Neural progenitor cell (in vitro differentiated cells): ENCODE data around the gene TBC1D2. TPM values are rescaled to one million over a fixed set of nuclear protein-coding genes. Genes with fewer than 3 reads are reported as not detected.
A peak's percentile ranks its signal among the peaks of the same experiment; 100 is the strongest.

Experiments used
- DNase-seq: peaks from one replicate; pipeline ENCODE4 v3.0.0-alpha.2; 2016; ENCODE audit warnings: low spot score
- H2AFZ ChIP-seq: fragments of 200-600 bp; sonication (generic); replicated peaks from 2 replicates; pipeline ENCODE4 v1.6.1; 2016; ENCODE audit warnings: antibody characterized with exemption
- H3F3A ChIP-seq: fragments of 200-600 bp; sonication (generic); 2 replicates; pipeline ENCODE4 v1.6.1; 2016; ENCODE audit warnings: antibody characterized with exemption, low read depth
- H3K27ac ChIP-seq: fragments of 200-600 bp; sonication (generic); 2 replicates; pipeline ENCODE4 v1.5.1; 2016; ENCODE audit warnings: mild to moderate bottlenecking
- H3K27me3 ChIP-seq: fragments of 200-600 bp; sonication (generic); 2 replicates; pipeline ENCODE4 v1.6.1; 2016; ENCODE audit warnings: mild to moderate bottlenecking, moderate library complexity
- H3K36me3 ChIP-seq: fragments of 200-600 bp; sonication (generic); 2 replicates; pipeline ENCODE4 v1.5.1; 2016
- H3K4me1 ChIP-seq: fragments of 200-600 bp; sonication (generic); 2 replicates; pipeline ENCODE4 v1.6.1; 2016; ENCODE audit warnings: mixed run types
- H3K4me2 ChIP-seq: fragments of 200-600 bp; sonication (generic); 2 replicates; pipeline ENCODE4 v1.6.1; 2016
- H3K4me3 ChIP-seq: fragments of 200-600 bp; sonication (generic); 2 replicates; pipeline ENCODE4 v1.5.1; 2016
- H3K79me2 ChIP-seq: fragments of 200-600 bp; sonication (generic); 2 replicates; pipeline ENCODE4 v1.6.1; 2016; ENCODE audit warnings: low read depth
- H3K9ac ChIP-seq: fragments of 200-600 bp; sonication (generic); 2 replicates; pipeline ENCODE4 v1.6.1; 2016
- H3K9me3 ChIP-seq: fragments of 200-600 bp; sonication (generic); 2 replicates; pipeline ENCODE4 v1.5.1; 2016; ENCODE audit warnings: low read depth
- H4K20me1 ChIP-seq: fragments of 200-600 bp; sonication (generic); 2 replicates; pipeline ENCODE4 v1.6.1; 2016; ENCODE audit warnings: low read depth
- H3K27ac Mint-ChIP-seq: 3 replicates; pipeline ENCODE4 v1.8.0; 2021; ENCODE audit warnings: mixed read lengths
- H3K27me3 Mint-ChIP-seq: 2 replicates; pipeline ENCODE4 v1.8.0; 2022; ENCODE audit warnings: low read depth, mild to moderate bottlenecking, inconsistent platforms, moderate library complexity, mixed read lengths; ENCODE audit not compliant: insufficient read depth
- H3K36me3 Mint-ChIP-seq: 3 replicates; pipeline ENCODE4 v1.8.0; 2021; ENCODE audit warnings: mixed read lengths
- H3K4me1 Mint-ChIP-seq: 3 replicates; pipeline ENCODE4 v1.8.0; 2021; ENCODE audit warnings: mixed read lengths
- H3K4me3 Mint-ChIP-seq: 3 replicates; pipeline ENCODE4 v1.8.0; 2021; ENCODE audit warnings: mild to moderate bottlenecking, moderate library complexity, mixed read lengths
- H3K9me3 Mint-ChIP-seq: 3 replicates; pipeline ENCODE4 v1.8.0; 2020; ENCODE audit warnings: mixed read lengths
- CTCF ChIP-seq: fragments of 200-600 bp; sonication (generic); IDR thresholded peaks from 2 replicates; pipeline ENCODE4 v1.5.1; 2017; ENCODE audit warnings: antibody characterized with exemption, mild to moderate bottlenecking
- EZH2 ChIP-seq: fragments of 200-600 bp; sonication (generic); IDR thresholded peaks from 2 replicates; pipeline ENCODE4 v1.6.1; 2017; ENCODE audit warnings: antibody characterized with exemption, mild to moderate bottlenecking, moderate library complexity
- EZH2phosphoT487 ChIP-seq: fragments of 200-600 bp; sonication (generic); IDR thresholded peaks from 2 replicates; pipeline ENCODE4 v1.6.1; 2017; ENCODE audit warnings: antibody characterized with exemption
- total RNA-seq: library from RNA; depleted of rRNA; stranded (reverse); fragments of >200 nt; gene quantifications from 2 replicates; pipeline ENCODE4 v1.2.3, GENCODE V29; 2015; ENCODE audit warnings: low replicate concordance

Gene TBC1D2
- total RNA-seq, 1 donor from 2014 or later: 0.41 TPM

- no peak for DNase-seq
- Mint-ChIP-seq H3K9me3 (no peaks in the 10 kb centered on the region), H3K36me3 (no peaks in the 10 kb centered on the region), H3K27me3 (peaks cover 2% of the 10 kb centered on the region), H3K4me1 (peaks cover 15% of the 10 kb centered on the region), H3K4me3 (no peak overlapping the region), H3K27ac (no peak overlapping the region)
- no peak for TF ChIP-seq CTCF
- no peak for TF ChIP-seq EZH2
- TF ChIP-seq EZH2phosphoT487: no peak
- Histone ChIP-seq H2AFZ (no peak overlapping the region), H4K20me1 (no peaks in the 10 kb centered on the region), H3K4me2 (no peak overlapping the region), H3K27me3 (no peaks in the 10 kb centered on the region), H3K9ac (no peak overlapping the region), H3K27ac (no peak overlapping the region), H3F3A (peaks cover 5% of the 10 kb centered on the region), H3K4me1 (peaks cover 12% of the 10 kb centered on the region), H3K9me3 (no peaks in the 10 kb centered on the region), H3K79me2 (no peaks in the 10 kb centered on the region), H3K36me3 (no peaks in the 10 kb centered on the region), H3K4me3 (no peak overlapping the region)
Observed at GRCh38 chr9:98264516-98264915, 9.1 kb upstream of the TBC1D2 start.

- peaks cover 8% of the 10 kb centered on the region for H3K4me1 Mint-ChIP-seq
- Histone ChIP-seq H3K27me3 (no peaks in the 10 kb centered on the region), H3K4me1 (peaks cover 8% of the 10 kb centered on the region), H3K9ac (no peak overlapping the region), H3K4me2 (no peak overlapping the region), H3K4me3 (no peak overlapping the region), H3F3A (peaks cover 3% of the 10 kb centered on the region), H4K20me1 (no peaks in the 10 kb centered on the region), H3K36me3 (no peaks in the 10 kb centered on the region), H3K27ac (no peak overlapping the region), H2AFZ (no peak overlapping the region), H3K9me3 (no peaks in the 10 kb centered on the region), H3K79me2 (no peaks in the 10 kb centered on the region)
- no peaks in the 10 kb centered on the region for H3K36me3 Mint-ChIP-seq
- H3K27ac Mint-ChIP-seq: no peak overlapping the region
- H3K9me3 Mint-ChIP-seq: no peaks in the 10 kb centered on the region
- peak; percentile 88 for DNase-seq
- H3K4me3 Mint-ChIP-seq: no peak overlapping the region
- H3K27me3 Mint-ChIP-seq: no peaks in the 10 kb centered on the region
- no peak for TF ChIP-seq EZH2phosphoT487
- peak; percentile 95 for TF ChIP-seq CTCF
- no peak for TF ChIP-seq EZH2
Observed at GRCh38 chr9:98263482-98264357, 8.3 kb upstream of the TBC1D2 start.

- Histone ChIP-seq H2AFZ (no peak overlapping the region), H3K4me1 (peaks cover 7% of the 10 kb centered on the region), H3K27me3 (no peaks in the 10 kb centered on the region), H4K20me1 (no peaks in the 10 kb centered on the region), H3K4me3 (no peak overlapping the region), H3K79me2 (no peaks in the 10 kb centered on the region), H3K27ac (no peak overlapping the region), H3K4me2 (no peak overlapping the region), H3K36me3 (no peaks in the 10 kb centered on the region), H3F3A (peaks cover 3% of the 10 kb centered on the region), H3K9me3 (no peaks in the 10 kb centered on the region), H3K9ac (no peak overlapping the region)
- peaks cover 5% of the 10 kb centered on the region for H3K4me1 Mint-ChIP-seq
- H3K4me3 Mint-ChIP-seq: no peak overlapping the region
- DNase-seq: no peak
- no peaks in the 10 kb centered on the region for H3K36me3 Mint-ChIP-seq
- H3K27ac Mint-ChIP-seq: no peak overlapping the region
- no peaks in the 10 kb centered on the region for H3K27me3 Mint-ChIP-seq
- no peaks in the 10 kb centered on the region for H3K9me3 Mint-ChIP-seq
- no peak for TF ChIP-seq EZH2phosphoT487
- TF ChIP-seq EZH2: no peak
- TF ChIP-seq CTCF: no peak
Observed at GRCh38 chr9:98263080-98263479, 7.6 kb upstream of the TBC1D2 start.
